Large intestine (tissue), 3 donors: Measurements from ENCODE around the gene EIF4E. TPM values are rescaled to one million over a fixed set of nuclear protein-coding genes. Genes with fewer than 3 reads are reported as not detected.
"Not testable (repeated sequence)": the region's sequence is repeated elsewhere in the genome, so short reads cannot be mapped to it uniquely, and the experiment has no call there.

Experiments used
- DNase-seq, 2 donors: peaks; one replicate each; pipeline versions ENCODE4 v3.0.0 to v3.0.0-alpha.2; 2013
- H3K27ac ChIP-seq: one replicate; pipeline ENCODE4 v1.5.1; 2013; ENCODE audit warnings: low read length
- H3K27me3 ChIP-seq: 2 replicates; pipeline ENCODE4 v1.6.1; 2013; ENCODE audit warnings: low read length; ENCODE audit not compliant: control insufficient read depth, insufficient read depth
- H3K36me3 ChIP-seq: 2 replicates; pipeline ENCODE4 v1.6.1; 2013; ENCODE audit warnings: low read length; ENCODE audit not compliant: control insufficient read depth, insufficient read depth
- H3K4me1 ChIP-seq: one replicate; pipeline ENCODE4 v1.6.1; 2013; ENCODE audit warnings: low read length; ENCODE audit not compliant: control insufficient read depth, insufficient read depth
- H3K4me3 ChIP-seq: one replicate; pipeline ENCODE4 v1.5.1; 2013; ENCODE audit warnings: low read length
- H3K9me3 ChIP-seq: one replicate; pipeline ENCODE4 v1.6.1; 2013; ENCODE audit warnings: mild to moderate bottlenecking, low read depth, low read length, moderate library complexity; ENCODE audit not compliant: control insufficient read depth
- WGBS: methylation state at CpG from one replicate; pipeline ENCODE4 v1.1.5; 2013; ENCODE audit warnings: low lambda C conversion rate; ENCODE audit not compliant: insufficient coverage; 5-methylcytosine and 5-hydroxymethylcytosine counted together
- polyA plus RNA-seq: library from polyadenylated mRNA; unstranded; fragments of 120-200 nt; gene quantifications from one replicate; pipeline ENCODE4 v1.2.1, GENCODE V29; 2013

The EIF4E gene
- polyA plus RNA-seq, 1 donor: 67.3 TPM

GRCh38 chr4:98850937-98851336 is 78.0 kb downstream of the EIF4E start:
- no peak for DNase-seq
- Histone ChIP-seq H3K36me3 (no peaks in the 10 kb centered on the region), H3K27me3 (no peaks in the 10 kb centered on the region), H3K4me1 (no peaks in the 10 kb centered on the region), H3K9me3 (no peaks in the 10 kb centered on the region), H3K4me3 (no peak overlapping the region), H3K27ac (no peak overlapping the region)

GRCh38 chr4:98848448-98848847 is 80.5 kb downstream of the EIF4E start:
- H3K36me3 ChIP-seq: no peaks in the 10 kb centered on the region
- DNase-seq: no peak
- H3K27me3 ChIP-seq: no peaks in the 10 kb centered on the region
- WGBS: no CpG with 5 or more reads among the region's 1 CpG
- no peak overlapping the region for H3K27ac ChIP-seq
- H3K9me3 ChIP-seq: no peaks in the 10 kb centered on the region
- H3K4me1 ChIP-seq: no peaks in the 10 kb centered on the region
- no peak overlapping the region for H3K4me3 ChIP-seq

- H3K27me3 ChIP-seq: no peaks in the 10 kb centered on the region
- no peak for DNase-seq
Measured at GRCh38 chr4:98845960-98846359, 83.0 kb downstream of the EIF4E start.

GRCh38 chr4:98842917-98843316 is 86.0 kb downstream of the EIF4E start:
- not testable (repeated sequence) for H3K9me3 ChIP-seq, H3K4me3 ChIP-seq, H3K36me3 ChIP-seq, H3K4me1 ChIP-seq, H3K27ac ChIP-seq, DNase-seq, H3K27me3 ChIP-seq
- no CpG with 5 or more reads among the region's 11 CpGs for WGBS

More at GRCh38 chr4:98845960-98846359, 83.0 kb downstream of the EIF4E start:
- no peak overlapping the region for H3K27ac ChIP-seq
- H3K36me3 ChIP-seq: no peaks in the 10 kb centered on the region
- no peak overlapping the region for H3K4me3 ChIP-seq
- H3K4me1 ChIP-seq: no peaks in the 10 kb centered on the region
- H3K9me3 ChIP-seq: no peaks in the 10 kb centered on the region

- Histone ChIP-seq H3K27me3 (no peaks in the 10 kb centered on the region), H3K4me3 (no peak overlapping the region), H3K9me3 (no peaks in the 10 kb centered on the region), H3K36me3 (no peaks in the 10 kb centered on the region), H3K27ac (no peak overlapping the region), H3K4me1 (no peaks in the 10 kb centered on the region)
- no peak for DNase-seq
- 100% methylated on average over 1 of the region's 5 CpGs for WGBS
Measured at GRCh38 chr4:98838977-98839618, 89.8 kb downstream of the EIF4E start.

- Histone ChIP-seq H3K9me3 (no peaks in the 10 kb centered on the region), H3K27ac (no peak overlapping the region), H3K4me1 (no peaks in the 10 kb centered on the region), H3K36me3 (no peaks in the 10 kb centered on the region), H3K4me3 (no peak overlapping the region), H3K27me3 (no peaks in the 10 kb centered on the region)
- no peak for DNase-seq
- no CpG with 5 or more reads among the region's 4 CpGs for whole genome bisulfite sequencing
Measured at GRCh38 chr4:98838531-98838930, 90.4 kb downstream of the EIF4E start.

- H3K9me3 ChIP-seq: no peaks in the 10 kb centered on the region
- 83% methylated on average over 1 of the region's 1 CpG for WGBS
- no peaks in the 10 kb centered on the region for H3K36me3 ChIP-seq
- H3K4me3 ChIP-seq: no peak overlapping the region
- H3K27me3 ChIP-seq: no peaks in the 10 kb centered on the region
- no peaks in the 10 kb centered on the region for H3K4me1 ChIP-seq
- H3K27ac ChIP-seq: no peak overlapping the region
- DNase-seq: no peak
Measured at GRCh38 chr4:98833384-98833783, 95.5 kb downstream of the EIF4E start.

GRCh38 chr4:98831036-98831435 is 97.9 kb downstream of the EIF4E start:
- H3K9me3 ChIP-seq, H3K27ac ChIP-seq, DNase-seq, H3K27me3 ChIP-seq, H3K4me3 ChIP-seq, H3K4me1 ChIP-seq, H3K36me3 ChIP-seq: not testable (repeated sequence)
- WGBS: no CpG with 5 or more reads among the region's 1 CpG

Other genes starting within 250 kb of the EIF4E start
- 70.9 TPM for gene METAP1, start 66.6 kb upstream of the EIF4E start, polyA plus RNA-seq
- gene ADH5, start 159.7 kb upstream of the EIF4E start, polyA plus RNA-seq: 183 TPM
- 14.4 TPM for gene ADH4, start 215.2 kb upstream of the EIF4E start, polyA plus RNA-seq